C4-2B (cell line): Measurements from ENCODE around the gene FBP1.

Experiments used
- CTCF ChIP-seq: fragments of 450-650 bp; conservative IDR thresholded peaks from 2 replicates; pipeline ENCODE4 v1.5.1; 2017; ENCODE audit warnings: mild to moderate bottlenecking
- ZFX ChIP-seq: fragments of 450-650 bp; IDR thresholded peaks from 2 replicates; pipeline ENCODE4 v1.6.1; 2017

DNA sequence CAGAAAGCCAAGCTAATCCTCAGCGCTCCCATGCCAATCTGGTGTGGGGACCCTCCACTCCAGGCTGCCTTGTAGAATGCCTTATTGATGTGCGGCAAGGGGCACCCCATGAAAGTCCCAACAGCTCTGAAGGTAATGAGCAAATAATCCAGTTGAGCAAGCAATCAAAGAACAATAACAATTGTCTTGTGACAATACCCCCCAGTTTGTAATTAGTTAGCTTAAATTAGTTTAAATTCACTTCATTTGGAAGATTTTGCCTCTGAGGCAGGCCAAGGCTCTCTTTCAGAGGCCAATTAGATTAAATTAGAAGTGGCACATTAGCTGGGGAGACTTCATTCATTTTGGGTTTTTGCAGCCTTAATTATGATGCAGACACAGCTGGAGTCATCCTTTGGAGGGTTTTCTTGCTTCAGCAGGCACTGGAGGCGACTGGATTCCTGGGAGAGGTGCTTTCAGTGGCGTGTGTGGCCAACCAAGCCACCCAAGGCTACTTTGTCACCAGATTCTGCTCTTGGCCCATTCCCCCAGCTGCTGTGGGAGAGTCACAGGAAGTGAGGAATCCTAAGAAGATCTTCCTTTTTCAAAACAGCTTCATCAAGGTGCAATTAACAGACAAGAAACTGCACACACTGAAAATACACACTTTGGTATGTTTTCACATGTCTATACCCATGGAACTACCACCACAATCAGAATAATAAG lies 17.9 kb upstream of the FBP1 start:
- TF ChIP-seq CTCF: no peak
- no peak for TF ChIP-seq ZFX
